HepG2 (cell line): ENCODE data around the gene ZNF556. TPM values are rescaled to one million over a fixed set of nuclear protein-coding genes. Genes with fewer than 3 reads are reported as not detected.

ENCODE experiments used
- CENPT ChIP-seq: sonication (generic); formaldehyde crosslinking; IDR thresholded peaks from 2 replicates; pipeline ENCODE4 v1.8.0; 2022; ENCODE audit warnings: low read depth, mild to moderate bottlenecking, moderate library complexity, missing genetic modification reagents
- GMEB1 ChIP-seq: sonication (generic); formaldehyde crosslinking; IDR thresholded peaks from 2 replicates; pipeline ENCODE4 v1.5.1; 2020; ENCODE audit warnings: missing genetic modification reagents, mild to moderate bottlenecking, borderline replicate concordance
- GZF1 ChIP-seq: sonication (generic); formaldehyde crosslinking; IDR thresholded peaks from 2 replicates; pipeline ENCODE4 v1.5.1; 2020; ENCODE audit warnings: mild to moderate bottlenecking, missing genetic modification reagents
- JUNB ChIP-seq: sonication (generic); formaldehyde crosslinking; IDR thresholded peaks from 2 replicates; pipeline ENCODE4 v1.8.0; 2022; ENCODE audit warnings: missing genetic modification reagents, mild to moderate bottlenecking, borderline replicate concordance
- PHF8 ChIP-seq: sonication (generic); formaldehyde crosslinking; IDR thresholded peaks from 2 replicates; pipeline ENCODE4 v1.5.0; 2020; ENCODE audit warnings: missing genetic modification reagents
- RARA ChIP-seq: IDR thresholded peaks from 2 replicates; pipeline ENCODE4 v1.6.1; 2016; ENCODE audit warnings: missing genetic modification reagents, missing compliant biosample characterization
- RXRA ChIP-seq: sonication (generic); formaldehyde crosslinking; IDR thresholded peaks from 2 replicates; pipeline ENCODE4 v1.5.1; 2020; ENCODE audit warnings: missing genetic modification reagents
- ZC3H13 ChIP-seq: sonication (generic); formaldehyde crosslinking; IDR thresholded peaks from 2 replicates; pipeline ENCODE4 v1.8.1; 2023; ENCODE audit warnings: mild to moderate bottlenecking, missing genetic modification reagents, moderate library complexity
- ZFX ChIP-seq: sonication (generic); formaldehyde crosslinking; IDR thresholded peaks from 2 replicates; pipeline ENCODE4 v1.4.0; 2020; ENCODE audit warnings: mild to moderate bottlenecking, low read depth, missing genetic modification reagents, moderate library complexity
- ZNF101 ChIP-seq: sonication (generic); formaldehyde crosslinking; IDR thresholded peaks from 2 replicates; pipeline ENCODE4 v1.4.0; 2020; ENCODE audit warnings: mild to moderate bottlenecking, low read depth, missing genetic modification reagents, borderline replicate concordance
- ZNF354B ChIP-seq: sonication (generic); formaldehyde crosslinking; IDR thresholded peaks from 2 replicates; pipeline ENCODE4 v1.8.0; 2022; ENCODE audit warnings: mild to moderate bottlenecking, missing genetic modification reagents
- ZNF569 ChIP-seq: sonication (generic); formaldehyde crosslinking; IDR thresholded peaks from 2 replicates; pipeline ENCODE4 v1.5.0; 2020; ENCODE audit warnings: mild to moderate bottlenecking, missing genetic modification reagents, moderate library complexity, borderline replicate concordance
- ZNF619 ChIP-seq: sonication (generic); formaldehyde crosslinking; IDR thresholded peaks from 2 replicates; pipeline ENCODE4 v1.4.0; 2020; ENCODE audit warnings: mild to moderate bottlenecking, missing genetic modification reagents
- ZNF629 ChIP-seq: sonication (generic); formaldehyde crosslinking; conservative IDR thresholded peaks from 2 replicates; pipeline ENCODE4 v1.5.0; 2020; ENCODE audit warnings: missing genetic modification reagents
- ZNF652 ChIP-seq: IDR thresholded peaks from 2 replicates; pipeline ENCODE4 v1.6.1; 2016; ENCODE audit warnings: low read depth, borderline replicate concordance
- polyA plus RNA-seq, 8 experiments: library from polyadenylated mRNA; depleted of rRNA in 3 of 8; stranded (reverse) in 7 of 8; unstranded in 1 of 8; fragments of >200 nt; fragmentation: Illumina TruSeq in 4 of 8; extraction: Trizol in 4 of 8; gene quantifications; 2 replicates each; pipeline versions ENCODE4 v1.2.1 to v1.2.3, GENCODE V29; 2011 to 2016; ENCODE audit warnings: low read depth in 4 of 8, missing spikeins in 1 of 8, mixed read lengths in 1 of 8; ENCODE audit not compliant: insufficient read depth in 1 of 8
- total RNA-seq, 5 experiments: library from RNA; depleted of rRNA; stranded (reverse); fragments of >200 nt; fragmentation: Illumina TruSeq; extraction: Trizol; gene quantifications; 2 replicates each; pipeline ENCODE4 v1.2.3, GENCODE V29; 2016; ENCODE audit warnings: low read depth in 1 of 5
- TF ChIP-seq, protein P1 (sequence below): sonication (generic); formaldehyde crosslinking; IDR thresholded peaks from 2 replicates; pipeline ENCODE4 v1.5.0; 2020; ENCODE audit warnings: mild to moderate bottlenecking, missing genetic modification reagents
- TF ChIP-seq, protein P2 (sequence below): sonication (generic); formaldehyde crosslinking; IDR thresholded peaks from 2 replicates; pipeline ENCODE4 v1.8.0; 2022; ENCODE audit warnings: mild to moderate bottlenecking, missing genetic modification reagents, borderline replicate concordance
- TF ChIP-seq, protein P3 (sequence below): sonication (generic); formaldehyde crosslinking; IDR thresholded peaks from 2 replicates; pipeline ENCODE4 v1.4.0; 2020; ENCODE audit warnings: low read depth, missing genetic modification reagents

Gene ZNF556
- total and polyA plus RNA-seq, 2 of the 13 experiments (the other 11 are each of a cell fraction or from before 2014, with no cell fraction given), result 4.2 to 28.6 TPM

- peak; percentile 80 for TF ChIP-seq ZC3H13 (CRISPR knock-in tag)
- TF ChIP-seq ZNF354B, result no peak
- TF ChIP-seq, protein P1, sequence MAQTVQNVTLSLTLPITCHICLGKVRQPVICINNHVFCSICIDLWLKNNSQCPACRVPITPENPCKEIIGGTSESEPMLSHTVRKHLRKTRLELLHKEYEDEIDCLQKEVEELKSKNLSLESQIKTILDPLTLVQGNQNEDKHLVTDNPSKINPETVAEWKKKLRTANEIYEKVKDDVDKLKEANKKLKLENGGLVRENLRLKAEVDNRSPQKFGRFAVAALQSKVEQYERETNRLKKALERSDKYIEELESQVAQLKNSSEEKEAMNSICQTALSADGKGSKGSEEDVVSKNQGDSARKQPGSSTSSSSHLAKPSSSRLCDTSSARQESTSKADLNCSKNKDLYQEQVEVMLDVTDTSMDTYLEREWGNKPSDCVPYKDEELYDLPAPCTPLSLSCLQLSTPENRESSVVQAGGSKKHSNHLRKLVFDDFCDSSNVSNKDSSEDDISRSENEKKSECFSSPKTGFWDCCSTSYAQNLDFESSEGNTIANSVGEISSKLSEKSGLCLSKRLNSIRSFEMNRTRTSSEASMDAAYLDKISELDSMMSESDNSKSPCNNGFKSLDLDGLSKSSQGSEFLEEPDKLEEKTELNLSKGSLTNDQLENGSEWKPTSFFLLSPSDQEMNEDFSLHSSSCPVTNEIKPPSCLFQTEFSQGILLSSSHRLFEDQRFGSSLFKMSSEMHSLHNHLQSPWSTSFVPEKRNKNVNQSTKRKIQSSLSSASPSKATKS (CRISPR knock-in tag), result no peak
- TF ChIP-seq GZF1, result peak; percentile 83; the same call in 1 of the 2 replicates
- TF ChIP-seq JUNB (CRISPR knock-in tag), result no peak
- no peak for TF ChIP-seq ZNF101 (CRISPR knock-in tag)
- TF ChIP-seq ZNF619 (CRISPR knock-in tag), result peak; percentile 81; the same call in 1 of the 2 replicates
- TF ChIP-seq, protein P2, sequence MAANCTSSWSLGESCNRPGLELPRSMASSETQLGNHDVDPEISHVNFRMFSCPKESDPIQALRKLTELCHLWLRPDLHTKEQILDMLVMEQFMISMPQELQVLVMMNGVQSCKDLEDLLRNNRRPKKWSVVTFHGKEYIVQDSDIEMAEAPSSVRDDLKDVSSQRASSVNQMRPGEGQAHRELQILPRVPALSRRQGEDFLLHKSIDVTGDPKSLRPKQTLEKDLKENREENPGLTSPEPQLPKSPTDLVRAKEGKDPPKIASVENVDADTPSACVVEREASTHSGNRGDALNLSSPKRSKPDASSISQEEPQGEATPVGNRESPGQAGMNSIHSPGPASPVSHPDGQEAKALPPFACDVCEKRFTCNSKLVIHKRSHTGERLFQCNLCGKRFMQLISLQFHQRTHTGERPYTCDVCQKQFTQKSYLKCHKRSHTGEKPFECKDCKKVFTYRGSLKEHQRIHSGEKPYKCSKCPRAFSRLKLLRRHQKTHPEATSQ (CRISPR knock-in tag), result peak; percentile 19; the same call in 1 of the 2 replicates
- TF ChIP-seq ZFX (CRISPR knock-in tag), result peak; percentile 82
- TF ChIP-seq PHF8 (CRISPR knock-in tag), result peak; percentile 89
- peak; percentile 36 for TF ChIP-seq ZNF629 (CRISPR knock-in tag)
- TF ChIP-seq, protein P3, sequence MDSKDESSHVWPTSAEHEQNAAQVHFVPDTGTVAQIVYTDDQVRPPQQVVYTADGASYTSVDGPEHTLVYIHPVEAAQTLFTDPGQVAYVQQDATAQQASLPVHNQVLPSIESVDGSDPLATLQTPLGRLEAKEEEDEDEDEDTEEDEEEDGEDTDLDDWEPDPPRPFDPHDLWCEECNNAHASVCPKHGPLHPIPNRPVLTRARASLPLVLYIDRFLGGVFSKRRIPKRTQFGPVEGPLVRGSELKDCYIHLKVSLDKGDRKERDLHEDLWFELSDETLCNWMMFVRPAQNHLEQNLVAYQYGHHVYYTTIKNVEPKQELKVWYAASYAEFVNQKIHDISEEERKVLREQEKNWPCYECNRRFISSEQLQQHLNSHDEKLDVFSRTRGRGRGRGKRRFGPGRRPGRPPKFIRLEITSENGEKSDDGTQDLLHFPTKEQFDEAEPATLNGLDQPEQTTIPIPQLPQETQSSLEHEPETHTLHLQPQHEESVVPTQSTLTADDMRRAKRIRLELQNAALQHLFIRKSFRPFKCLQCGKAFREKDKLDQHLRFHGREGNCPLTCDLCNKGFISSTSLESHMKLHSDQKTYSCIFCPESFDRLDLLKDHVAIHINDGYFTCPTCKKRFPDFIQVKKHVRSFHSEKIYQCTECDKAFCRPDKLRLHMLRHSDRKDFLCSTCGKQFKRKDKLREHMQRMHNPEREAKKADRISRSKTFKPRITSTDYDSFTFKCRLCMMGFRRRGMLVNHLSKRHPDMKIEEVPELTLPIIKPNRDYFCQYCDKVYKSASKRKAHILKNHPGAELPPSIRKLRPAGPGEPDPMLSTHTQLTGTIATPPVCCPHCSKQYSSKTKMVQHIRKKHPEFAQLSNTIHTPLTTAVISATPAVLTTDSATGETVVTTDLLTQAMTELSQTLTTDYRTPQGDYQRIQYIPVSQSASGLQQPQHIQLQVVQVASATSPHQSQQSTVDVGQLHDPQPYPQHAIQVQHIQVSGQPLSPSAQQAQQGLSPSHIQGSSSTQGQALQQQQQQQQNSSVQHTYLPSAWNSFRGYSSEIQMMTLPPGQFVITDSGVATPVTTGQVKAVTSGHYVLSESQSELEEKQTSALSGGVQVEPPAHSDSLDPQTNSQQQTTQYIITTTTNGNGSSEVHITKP (CRISPR knock-in tag), result peak; percentile 51; the same call in 1 of the 2 replicates
- TF ChIP-seq ZNF652, result no peak
- TF ChIP-seq GMEB1 (CRISPR knock-in tag), result peak; percentile 94
- no peak for TF ChIP-seq ZNF569
- peak; percentile 23; the same call in 1 of the 2 replicates for TF ChIP-seq RARA (CRISPR knock-in tag)
- peak; percentile 73; the same call in 1 of the 2 replicates for TF ChIP-seq RXRA (CRISPR knock-in tag)
- TF ChIP-seq CENPT (CRISPR knock-in tag), result no peak
These were observed 26.0 kb upstream of the ZNF556 start, which contains the start of gene ZNF555 (continued) for GRCh38 chr19:2840794-2841791.
